ENCODE measurements around the gene KDM4C.
"Not testable (repeated sequence)": the region's sequence is repeated elsewhere in the genome, so short reads cannot be mapped to it uniquely, and the experiment has no call there.

KDM4C gene

GRCh38 chr9:6757456-6758247, at the start of gene KDM4C:
Gene KDM4C, plus strand, starts transcription at chr9:6757973. Its CDS starts 35,016 bp downstream, at chr9:6792989.
- peak within 1 kb of the TSS; percentile 100 for H3K27ac Mint-ChIP-seq
- H3K36me3 Mint-ChIP-seq, result no peaks in the 10 kb centered on the region
- ATAC-seq (ENCODE audit: low read depth) (peak; percentile 72), DNase-seq (ENCODE audit: low spot score in 2 of 2) (peak; percentile 88 to 93)
- no peaks in the 10 kb centered on the region for H3K9me3 Mint-ChIP-seq
- H3K27me3 Mint-ChIP-seq, result no peaks in the 10 kb centered on the region
- H3K4me3 Mint-ChIP-seq, result peak within 1 kb of the TSS; percentile 89
- peaks cover 19% of the 10 kb centered on the region for H3K4me1 Mint-ChIP-seq

GRCh38 chr9:6708732-6709131, 49.0 kb upstream of the KDM4C start:
- peaks cover 3% of the 10 kb centered on the region for H3K36me3 Mint-ChIP-seq
- ATAC-seq (ENCODE audit: low read depth) (no peak), DNase-seq (ENCODE audit: low spot score in 2 of 2) (no peak)
- no peak overlapping the region for H3K27ac Mint-ChIP-seq
- H3K9me3 Mint-ChIP-seq, result peaks cover 3% of the 10 kb centered on the region
- H3K27me3 Mint-ChIP-seq, result no peaks in the 10 kb centered on the region
- no peak overlapping the region for H3K4me3 Mint-ChIP-seq
- H3K4me1 Mint-ChIP-seq, result peaks cover 9% of the 10 kb centered on the region

DNA sequence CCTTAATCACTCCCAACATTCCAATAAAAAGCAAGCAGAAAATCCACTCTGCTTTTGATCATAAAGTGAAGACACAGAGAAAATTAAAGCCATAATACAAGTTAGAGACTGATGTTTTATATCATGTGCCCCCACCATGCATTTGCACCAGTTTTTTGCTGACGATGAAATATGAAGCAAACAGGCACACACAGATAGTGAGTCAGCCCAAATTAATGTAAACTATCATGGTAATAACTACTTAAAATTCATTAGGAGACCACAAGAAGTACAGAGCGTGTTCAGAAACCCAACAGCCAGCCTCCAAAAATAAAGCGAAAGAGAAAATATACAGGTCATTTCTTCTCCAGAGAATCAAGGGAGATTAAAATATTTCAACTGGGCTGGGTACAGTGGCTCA, 46.4 kb upstream of the KDM4C start:
- Mint-ChIP-seq H3K4me3 (no peak overlapping the region), H3K9me3 (peaks cover 3% of the 10 kb centered on the region), H3K36me3 (peaks cover 3% of the 10 kb centered on the region), H3K27me3 (no peaks in the 10 kb centered on the region), H3K4me1 (peaks cover 5% of the 10 kb centered on the region), H3K27ac (no peak overlapping the region)
- DNase-seq (ENCODE audit: low spot score in 2 of 2) (no peak), ATAC-seq (ENCODE audit: low read depth) (no peak)

GRCh38 chr9:6712041-6712440, 45.7 kb upstream of the KDM4C start:
- Mint-ChIP-seq H3K4me3 (no peak overlapping the region), H3K27me3 (no peaks in the 10 kb centered on the region), H3K27ac (no peak overlapping the region), H3K36me3 (peaks cover 3% of the 10 kb centered on the region), H3K4me1 (peaks cover 9% of the 10 kb centered on the region), H3K9me3 (peaks cover 3% of the 10 kb centered on the region)
- no peak for ATAC-seq (ENCODE audit: low read depth)
- DNase-seq (ENCODE audit: low spot score in 2 of 2), result no peak

GRCh38 chr9:6714176-6714575, 43.6 kb upstream of the KDM4C start:
- DNase-seq (ENCODE audit: low spot score in 2 of 2) (no peak), ATAC-seq (ENCODE audit: low read depth) (no peak)
- Mint-ChIP-seq H3K4me1 (peaks cover 8% of the 10 kb centered on the region), H3K36me3 (no peaks in the 10 kb centered on the region), H3K27ac (no peak overlapping the region), H3K27me3 (no peaks in the 10 kb centered on the region), H3K4me3 (no peak overlapping the region), H3K9me3 (no peaks in the 10 kb centered on the region)

DNA sequence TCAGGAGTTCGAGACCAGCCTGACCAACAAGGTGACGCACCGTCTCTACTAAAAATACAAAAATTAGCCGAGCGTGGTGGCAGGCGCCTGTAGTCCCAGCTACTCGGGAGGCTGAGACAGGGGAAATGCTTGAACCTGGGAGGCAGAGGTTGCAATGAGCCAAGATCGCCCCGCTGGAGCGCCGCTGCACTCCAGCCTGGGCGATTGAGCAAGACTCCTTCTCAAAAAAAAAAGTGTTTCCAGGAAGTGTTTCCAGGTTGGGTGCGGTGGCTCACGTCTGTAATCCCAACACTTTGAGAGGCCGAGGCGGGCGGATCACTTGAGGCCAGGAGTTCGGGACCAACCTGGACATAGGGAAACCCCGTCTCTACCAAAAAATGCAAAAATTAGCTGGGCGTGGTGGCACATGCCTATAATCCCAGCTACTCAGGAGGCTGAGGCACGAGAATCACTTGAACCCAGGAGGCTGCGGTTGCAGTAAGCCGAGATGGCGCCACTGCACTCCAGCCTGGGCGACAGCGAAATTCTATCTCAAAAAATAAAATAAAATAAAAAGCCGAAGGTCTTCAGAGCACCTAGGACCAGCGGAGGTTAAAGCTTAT, 42.5 kb upstream of the KDM4C start:
- not testable (repeated sequence) for ATAC-seq (ENCODE audit: low read depth); H3K27me3 Mint-ChIP-seq; H3K9me3 Mint-ChIP-seq; DNase-seq (ENCODE audit: low spot score in 2 of 2); H3K36me3 Mint-ChIP-seq; H3K4me1 Mint-ChIP-seq
- peak overlapping the region; percentile 86 for H3K4me3 Mint-ChIP-seq
- H3K27ac Mint-ChIP-seq, result peak overlapping the region; percentile 80

DNA sequence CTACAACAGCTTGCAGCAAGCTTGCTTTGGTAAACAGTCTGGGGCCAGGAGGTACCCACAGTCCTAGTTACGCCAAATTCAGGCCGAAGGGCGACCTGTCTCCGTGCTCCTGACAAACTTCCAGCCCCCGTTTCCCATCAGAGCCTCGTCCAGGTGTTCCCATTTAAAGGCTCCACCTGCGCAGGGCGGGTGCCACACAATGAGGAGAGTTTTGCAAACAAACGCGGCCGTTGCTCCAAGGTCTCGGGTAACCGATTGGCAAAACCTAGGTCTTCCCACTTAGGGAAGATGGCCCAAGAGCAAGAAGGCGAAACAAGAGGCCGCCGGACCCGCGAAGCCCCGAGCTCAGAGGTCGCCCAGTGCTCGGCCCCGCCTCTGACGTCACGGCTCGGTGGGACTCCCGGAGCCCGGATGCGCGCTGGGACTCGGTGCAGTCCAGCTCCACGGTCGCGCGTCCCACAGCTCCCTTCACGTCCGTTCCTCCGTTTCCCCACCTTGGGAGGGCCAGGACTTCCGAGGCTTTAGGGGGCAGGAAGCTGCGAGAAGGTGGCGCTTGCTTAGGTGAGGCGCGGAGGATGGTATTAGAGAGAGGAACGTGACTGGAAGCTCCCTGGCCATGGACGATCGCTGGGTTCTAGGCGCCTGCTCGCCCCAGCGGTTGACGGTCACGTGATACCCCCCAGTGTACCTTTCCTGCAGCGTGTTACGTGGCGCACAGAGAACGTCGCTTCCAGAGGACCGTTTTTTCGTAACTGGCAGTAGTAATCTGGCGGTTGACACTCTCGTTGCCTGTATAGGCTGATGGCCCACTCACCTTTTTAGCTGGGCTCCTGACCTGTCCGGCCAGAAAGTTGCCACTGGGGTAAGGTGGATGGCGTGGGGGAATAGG, 41.8 kb upstream of the KDM4C start:
- no peaks in the 10 kb centered on the region for H3K27me3 Mint-ChIP-seq
- peaks cover 8% of the 10 kb centered on the region for H3K4me1 Mint-ChIP-seq
- no peaks in the 10 kb centered on the region for H3K36me3 Mint-ChIP-seq
- peak; percentile 91 for ATAC-seq (ENCODE audit: low read depth)
- DNase-seq (ENCODE audit: low spot score in 2 of 2), result peak; percentile 44 to 59
- H3K9me3 Mint-ChIP-seq, result no peaks in the 10 kb centered on the region
- peak overlapping the region; percentile 86 for H3K4me3 Mint-ChIP-seq
- peak overlapping the region; percentile 80 for H3K27ac Mint-ChIP-seq

GRCh38 chr9:6716766-6717165, 41.0 kb upstream of the KDM4C start:
- Mint-ChIP-seq H3K27ac (peak overlapping the region; percentile 80), H3K27me3 (no peaks in the 10 kb centered on the region), H3K9me3 (no peaks in the 10 kb centered on the region), H3K4me3 (peak overlapping the region; percentile 86), H3K4me1 (peaks cover 8% of the 10 kb centered on the region), H3K36me3 (no peaks in the 10 kb centered on the region)
- DNase-seq (ENCODE audit: low spot score in 2 of 2), result no peak
- no peak for ATAC-seq (ENCODE audit: low read depth)

DNA sequence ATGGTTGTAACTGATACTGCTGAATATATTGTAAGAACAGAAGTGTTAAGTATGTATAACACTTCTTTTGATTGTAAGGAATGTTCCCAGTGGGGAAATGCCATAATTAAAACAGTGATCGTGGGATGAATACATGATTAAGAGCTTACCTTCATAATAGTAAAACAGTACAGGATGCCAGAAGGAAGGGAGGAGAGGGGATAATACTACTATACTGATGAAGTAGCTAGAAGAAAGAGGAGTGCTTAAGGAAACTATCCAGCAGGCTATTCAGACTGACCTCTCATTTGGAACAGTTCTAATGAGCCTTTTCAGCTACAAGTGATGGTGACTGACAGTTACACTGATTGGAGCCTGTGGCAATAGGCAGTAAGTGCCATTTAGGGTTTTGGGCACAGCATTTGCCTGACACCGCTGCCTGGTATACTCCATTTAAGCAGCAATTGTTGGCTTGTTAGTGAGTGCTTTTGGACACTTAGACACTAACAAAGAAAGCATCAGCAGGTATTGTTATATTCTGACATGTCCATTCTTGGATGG, 33.8 kb upstream of the KDM4C start:
- Mint-ChIP-seq H3K36me3 (peaks cover 4% of the 10 kb centered on the region), H3K4me3 (peak overlapping the region; percentile 87), H3K27ac (peak overlapping the region; percentile 52), H3K4me1 (peaks cover 15% of the 10 kb centered on the region), H3K27me3 (no peaks in the 10 kb centered on the region), H3K9me3 (no peaks in the 10 kb centered on the region)
- ATAC-seq (ENCODE audit: low read depth) (no peak), DNase-seq (ENCODE audit: low spot score in 2 of 2) (no peak)

- Mint-ChIP-seq H3K4me1 (peaks cover 3% of the 10 kb centered on the region), H3K4me3 (no peak overlapping the region), H3K9me3 (no peaks in the 10 kb centered on the region), H3K27ac (peak overlapping the region; percentile 39), H3K36me3 (peaks cover 2% of the 10 kb centered on the region), H3K27me3 (no peaks in the 10 kb centered on the region)
- ATAC-seq (ENCODE audit: low read depth) (no peak), DNase-seq (ENCODE audit: low spot score in 2 of 2) (no peak)
Measured at GRCh38 chr9:6733257-6733656, 24.5 kb upstream of the KDM4C start.

DNA sequence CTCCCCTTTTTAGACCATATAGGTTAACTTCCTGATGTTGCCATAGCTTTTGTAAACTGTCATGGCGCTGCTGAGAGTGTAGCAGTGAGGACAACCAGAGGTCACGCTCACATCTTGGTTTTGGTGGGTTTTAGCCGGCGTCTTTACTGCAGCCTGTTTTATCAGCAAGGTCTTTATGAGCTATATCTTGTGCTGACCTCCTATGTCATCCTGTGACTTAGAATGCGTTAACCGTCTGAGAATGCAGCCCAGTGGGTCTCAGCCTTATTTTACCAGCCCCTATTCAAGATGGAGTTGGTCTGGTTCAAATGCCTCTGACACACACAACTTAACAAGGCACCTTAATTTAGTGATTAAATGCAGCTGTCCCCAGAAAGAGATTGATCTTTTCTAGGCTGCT, 23.9 kb upstream of the KDM4C start:
- Mint-ChIP-seq H3K4me3 (no peak overlapping the region), H3K36me3 (peaks cover 2% of the 10 kb centered on the region), H3K9me3 (no peaks in the 10 kb centered on the region), H3K27ac (peak overlapping the region; percentile 39), H3K4me1 (peaks cover 3% of the 10 kb centered on the region), H3K27me3 (no peaks in the 10 kb centered on the region)
- no peak for DNase-seq (ENCODE audit: low spot score in 2 of 2)
- no peak for ATAC-seq (ENCODE audit: low read depth)

DNA sequence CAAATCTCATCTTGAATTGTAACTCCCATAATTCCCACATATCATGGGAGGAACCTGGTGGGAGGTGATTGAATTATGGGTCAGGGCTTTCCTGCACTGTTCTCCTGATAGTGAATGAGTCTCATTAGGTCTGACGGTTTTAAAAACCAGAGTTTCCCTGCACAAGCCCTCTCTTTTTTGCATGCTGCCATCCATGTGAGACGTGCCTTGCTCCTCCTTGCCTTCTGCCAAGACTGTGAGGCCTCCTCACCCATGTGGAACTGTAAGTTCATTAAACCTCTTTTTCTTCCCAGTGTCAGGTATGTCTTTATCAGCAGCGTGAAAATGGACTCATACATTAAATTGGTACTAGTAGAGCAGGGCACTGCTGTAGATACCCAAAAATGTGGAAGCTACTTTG, 22.4 kb upstream of the KDM4C start:
- Mint-ChIP-seq H3K4me1 (peaks cover 5% of the 10 kb centered on the region), H3K9me3 (no peaks in the 10 kb centered on the region), H3K27ac (peak overlapping the region; percentile 5), H3K36me3 (peaks cover 2% of the 10 kb centered on the region), H3K4me3 (no peak overlapping the region), H3K27me3 (no peaks in the 10 kb centered on the region)
- ATAC-seq (ENCODE audit: low read depth), result no peak
- DNase-seq (ENCODE audit: low spot score in 2 of 2), result no peak

DNA sequence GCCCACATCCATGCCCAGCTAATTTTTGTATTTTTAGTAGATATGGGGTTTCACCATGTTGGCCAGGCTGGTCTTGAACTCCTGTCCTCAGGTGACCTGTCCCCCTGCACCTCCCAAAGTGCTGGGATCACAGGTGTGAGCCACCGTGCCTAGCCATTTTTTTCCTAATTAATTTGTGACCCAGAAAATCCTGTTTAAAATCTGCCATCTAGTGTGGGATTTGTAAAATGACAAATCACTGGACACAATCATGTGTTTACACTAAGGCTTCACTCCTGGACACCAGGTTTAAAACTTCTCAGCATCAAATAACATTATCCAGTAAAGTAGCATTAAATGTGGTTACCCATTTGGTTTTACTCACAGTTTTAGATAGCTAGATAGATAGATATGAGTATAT, 18.6 kb upstream of the KDM4C start:
- DNase-seq (ENCODE audit: low spot score in 2 of 2), result no peak
- Mint-ChIP-seq H3K27ac (no peak overlapping the region), H3K36me3 (peaks cover 2% of the 10 kb centered on the region), H3K9me3 (no peaks in the 10 kb centered on the region), H3K4me1 (peaks cover 2% of the 10 kb centered on the region), H3K27me3 (no peaks in the 10 kb centered on the region), H3K4me3 (no peak overlapping the region)
- no peak for ATAC-seq (ENCODE audit: low read depth)

DNA sequence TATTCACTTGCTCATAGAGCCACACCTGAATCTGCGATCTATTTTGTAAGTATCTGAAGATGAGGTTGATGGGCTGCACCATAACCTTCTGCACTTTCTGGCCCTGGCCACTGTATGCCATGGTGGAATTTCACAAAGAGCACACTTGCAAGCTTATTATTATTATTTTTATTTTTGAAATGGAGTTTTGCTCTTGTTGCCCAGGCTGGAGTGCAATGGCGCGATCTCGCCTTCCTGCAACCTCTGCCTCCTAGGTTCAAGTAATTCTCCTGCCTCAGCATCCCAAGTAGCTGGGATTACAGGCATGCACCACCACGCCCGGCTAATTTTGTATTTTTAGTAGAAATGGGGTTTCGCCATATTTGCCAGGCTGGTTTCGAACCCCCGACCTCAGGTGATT, 8.9 kb upstream of the KDM4C start:
- not testable (repeated sequence) for ATAC-seq (ENCODE audit: low read depth); H3K4me3 Mint-ChIP-seq; H3K36me3 Mint-ChIP-seq; H3K27me3 Mint-ChIP-seq; DNase-seq (ENCODE audit: low spot score in 2 of 2); H3K27ac Mint-ChIP-seq; H3K9me3 Mint-ChIP-seq
- peaks cover 13% of the 10 kb centered on the region for H3K4me1 Mint-ChIP-seq
